CD14-positive monocyte (primary cell): Measurements from ENCODE around the gene UBE2E1. TPM values are rescaled to one million over a fixed set of nuclear protein-coding genes. Genes with fewer than 3 reads are reported as not detected.

Experiments used
- DNase-seq, 3 donors: peaks; one replicate each; pipeline ENCODE4 v3.0.0-alpha.2; 2011 to 2022
- H2AFZ ChIP-seq: 2 replicates; pipeline ENCODE4 v1.6.0; 2012; ENCODE audit warnings: mild to moderate bottlenecking, low read depth, low read length, inconsistent platforms; ENCODE audit not compliant: insufficient read depth, poor library complexity, severe bottlenecking
- H3K27ac ChIP-seq, 2 donors: 1 replicate in 1 of 2; 2 replicates in 1 of 2; pipeline ENCODE4 v1.5.1; 2012 to 2013; ENCODE audit warnings: low read length in 2 of 2, control low read depth in 1 of 2, inconsistent platforms in 1 of 2, low read depth in 1 of 2, mild to moderate bottlenecking in 1 of 2
- H3K27me3 ChIP-seq, 2 donors: one replicate each; pipeline versions ENCODE4 v1.6.0 to v1.6.1; 2011 to 2013; ENCODE audit warnings: low read length in 2 of 2; ENCODE audit not compliant: control insufficient read depth in 2 of 2, insufficient read depth in 2 of 2
- H3K36me3 ChIP-seq, 2 donors: replicated peaks in 1 of 2; 1 replicate in 1 of 2; 2 replicates in 1 of 2; pipeline versions ENCODE4 v1.5.1 to v1.6.1; 2012 to 2013; ENCODE audit warnings: low read length in 2 of 2, control low read depth in 1 of 2, inconsistent platforms in 1 of 2, mild to moderate bottlenecking in 1 of 2; ENCODE audit not compliant: insufficient read depth in 2 of 2, control insufficient read depth in 1 of 2
- H3K4me1 ChIP-seq, 2 donors: 1 replicate in 1 of 2; 2 replicates in 1 of 2; pipeline versions ENCODE4 v1.5.1 to v1.6.1; 2012 to 2013; ENCODE audit warnings: low read length in 2 of 2, control low read depth in 1 of 2, inconsistent platforms in 1 of 2, mild to moderate bottlenecking in 1 of 2, moderate library complexity in 1 of 2; ENCODE audit not compliant: insufficient read depth in 2 of 2, control insufficient read depth in 1 of 2
- H3K4me2 ChIP-seq: replicated peaks from 2 replicates; pipeline ENCODE3; 2012; ENCODE audit warnings: low read length, moderate library complexity, mild to moderate bottlenecking; ENCODE audit not compliant: poor library complexity, severe bottlenecking; ENCODE audit errors: extremely low read depth
- H3K4me3 ChIP-seq, 3 experiments: fragments of 200-600 bp in 1 of 3; sonication (generic) in 1 of 3; replicated peaks in 1 of 3; 1 replicate in 2 of 3; 2 replicates in 1 of 3; pipeline ENCODE4 v1.5.1; 2011 to 2013; ENCODE audit warnings: low read length in 3 of 3, mild to moderate bottlenecking in 3 of 3, control low read depth in 2 of 3, low read depth in 2 of 3, inconsistent platforms in 1 of 3, moderate library complexity in 1 of 3
- H3K79me2 ChIP-seq: 2 replicates; pipeline ENCODE4 v1.6.0; 2012; ENCODE audit warnings: mild to moderate bottlenecking, control low read depth, inconsistent platforms, low read length, moderate library complexity; ENCODE audit not compliant: insufficient read depth
- H3K9ac ChIP-seq: 2 replicates; pipeline ENCODE4 v1.6.0; 2017; ENCODE audit warnings: low read length, mild to moderate bottlenecking; ENCODE audit not compliant: insufficient read depth, poor library complexity, severe bottlenecking
- H3K9me3 ChIP-seq, 2 donors: replicated peaks in 1 of 2; 1 replicate in 1 of 2; 2 replicates in 1 of 2; pipeline versions ENCODE4 v1.5.1 to v1.6.1; 2012 to 2013; ENCODE audit warnings: low read length in 2 of 2, control low read depth in 1 of 2; ENCODE audit not compliant: control insufficient read depth in 1 of 2, insufficient read depth in 1 of 2
- H4K20me1 ChIP-seq: 2 replicates; pipeline ENCODE4 v1.6.0; 2012; ENCODE audit warnings: mild to moderate bottlenecking, low read length, control low read depth, moderate library complexity; ENCODE audit not compliant: insufficient read depth
- H3K27ac Mint-ChIP-seq, 7 donors: one replicate each; pipeline ENCODE4 v1.8.0; 2020; ENCODE audit warnings: mild to moderate bottlenecking in 7 of 7, mixed read lengths in 7 of 7, moderate library complexity in 6 of 7, inconsistent platforms in 2 of 7
- H3K27me3 Mint-ChIP-seq, 3 donors: one replicate each; pipeline ENCODE4 v1.8.0; 2021 to 2022; ENCODE audit warnings: low read depth in 3 of 3, mild to moderate bottlenecking in 3 of 3, mixed read lengths in 3 of 3, moderate library complexity in 3 of 3, inconsistent platforms in 1 of 3
- H3K36me3 Mint-ChIP-seq, 2 donors: one replicate each; pipeline ENCODE4 v1.8.0; 2020; ENCODE audit warnings: mixed read lengths in 2 of 2, inconsistent platforms in 1 of 2, mild to moderate bottlenecking in 1 of 2
- H3K4me1 Mint-ChIP-seq: one replicate; pipeline ENCODE4 v1.8.0; 2020; ENCODE audit warnings: mild to moderate bottlenecking, mixed read lengths
- H3K4me3 Mint-ChIP-seq, 2 donors: one replicate each; pipeline ENCODE4 v1.8.0; 2020; ENCODE audit warnings: mild to moderate bottlenecking in 2 of 2, mixed read lengths in 2 of 2, moderate library complexity in 1 of 2
- H3K9me3 Mint-ChIP-seq, 7 donors: one replicate each; pipeline ENCODE4 v1.8.0; 2020 to 2022; ENCODE audit warnings: mixed read lengths in 7 of 7, mild to moderate bottlenecking in 6 of 7, moderate library complexity in 6 of 7, inconsistent platforms in 2 of 7
- WGBS: methylation state at CpG from one replicate; pipeline ENCODE4 v1.1.5; 2013; ENCODE audit warnings: missing lambda C conversion rate; ENCODE audit not compliant: insufficient coverage; 5-methylcytosine and 5-hydroxymethylcytosine counted together
- intact Hi-C, 2 donors: fragments of 100-400 bp; cut with micrococcal nuclease; formaldehyde crosslinking; loops; one replicate each; pipeline versions ENCODE4 v1.15.0 to v1.15.1; 2023
- polyA plus RNA-seq, 3 donors: library from polyadenylated mRNA; depleted of rRNA in 1 of 3; unstranded in 2 of 3; stranded (reverse) in 1 of 3; fragments of 300-500 nt in 2 of 3; fragments of >200 nt in 1 of 3; fragmentation: Illumina TruSeq in 2 of 3; gene quantifications; 1 replicate in 2 of 3; 2 replicates in 1 of 3; pipeline ENCODE4 v1.2.3, GENCODE V29; 2012 to 2021
- TF ChIP-seq, protein P1 (sequence below): fragments of 200-600 bp; IDR thresholded peaks from one replicate; pipeline ENCODE4 v1.8.0; 2022; ENCODE audit warnings: antibody characterized with exemption, mild to moderate bottlenecking

UBE2E1 gene
- polyA plus RNA-seq, 3 donors, result 31.3 to 60.2 (median 34.6) TPM

DNA sequence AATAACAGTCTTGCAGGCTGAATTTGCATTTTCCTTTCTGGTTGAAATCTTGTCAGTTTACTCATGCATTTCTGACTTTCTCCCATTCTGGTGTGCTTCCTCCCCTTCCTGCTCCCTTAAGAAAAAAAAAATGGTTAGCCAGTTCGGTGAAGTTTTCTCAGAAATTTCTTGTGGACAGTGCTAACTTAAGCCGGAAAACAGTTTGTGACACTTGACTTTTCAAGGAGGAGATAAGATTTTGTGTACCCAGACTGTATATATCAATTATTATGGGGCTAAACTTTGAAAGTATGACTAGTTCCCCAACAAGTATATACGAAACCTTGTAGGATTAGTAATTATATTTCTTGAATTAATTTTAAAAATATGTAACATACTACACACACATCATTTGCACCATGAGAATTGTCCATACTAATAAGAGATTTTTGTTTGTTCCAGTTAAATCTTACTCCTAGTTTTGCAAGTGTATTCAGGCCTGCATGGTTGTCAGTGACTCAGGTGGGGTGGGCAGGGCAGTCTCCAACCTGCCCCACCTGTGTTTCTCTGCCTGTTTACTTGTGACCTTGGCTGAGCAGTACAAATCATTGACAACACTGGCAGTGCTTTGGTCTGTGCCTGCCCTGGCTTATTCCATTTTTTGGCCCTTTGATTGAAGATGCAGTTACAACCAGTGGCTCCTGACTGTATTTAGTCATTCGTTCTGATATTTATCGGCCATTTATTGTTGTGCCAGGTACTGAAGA, 19.1 kb downstream of the UBE2E1 start:
- H3K36me3 Mint-ChIP-seq, result peaks cover 25 to 29% of the 10 kb centered on the region in 2 donors
- H3K27me3 ChIP-seq, result no peaks in the 10 kb centered on the region
- peaks cover 85% of the 10 kb centered on the region for H3K79me2 ChIP-seq
- no peak overlapping the region for H3K27ac ChIP-seq
- H4K20me1 ChIP-seq, result peaks cover 95% of the 10 kb centered on the region
- no peak overlapping the region for H3K9ac ChIP-seq
- H3K36me3 ChIP-seq, result peaks cover 0 to 9% of the 10 kb centered on the region in 2 donors
- H3K27ac Mint-ChIP-seq, result no peak overlapping the region
- no peak overlapping the region for H3K4me3 Mint-ChIP-seq
- H3K4me3 ChIP-seq, result no peak overlapping the region
- H3K9me3 ChIP-seq, result no peaks in the 10 kb centered on the region
- peaks cover 13 to 23% of the 10 kb centered on the region in 2 donors for H3K4me1 ChIP-seq
- H3K4me2 ChIP-seq, result no peak overlapping the region
- intact Hi-C loops, result no loop called here
- H3K27me3 Mint-ChIP-seq, result no peaks in the 10 kb centered on the region
- TF ChIP-seq, protein P1, sequence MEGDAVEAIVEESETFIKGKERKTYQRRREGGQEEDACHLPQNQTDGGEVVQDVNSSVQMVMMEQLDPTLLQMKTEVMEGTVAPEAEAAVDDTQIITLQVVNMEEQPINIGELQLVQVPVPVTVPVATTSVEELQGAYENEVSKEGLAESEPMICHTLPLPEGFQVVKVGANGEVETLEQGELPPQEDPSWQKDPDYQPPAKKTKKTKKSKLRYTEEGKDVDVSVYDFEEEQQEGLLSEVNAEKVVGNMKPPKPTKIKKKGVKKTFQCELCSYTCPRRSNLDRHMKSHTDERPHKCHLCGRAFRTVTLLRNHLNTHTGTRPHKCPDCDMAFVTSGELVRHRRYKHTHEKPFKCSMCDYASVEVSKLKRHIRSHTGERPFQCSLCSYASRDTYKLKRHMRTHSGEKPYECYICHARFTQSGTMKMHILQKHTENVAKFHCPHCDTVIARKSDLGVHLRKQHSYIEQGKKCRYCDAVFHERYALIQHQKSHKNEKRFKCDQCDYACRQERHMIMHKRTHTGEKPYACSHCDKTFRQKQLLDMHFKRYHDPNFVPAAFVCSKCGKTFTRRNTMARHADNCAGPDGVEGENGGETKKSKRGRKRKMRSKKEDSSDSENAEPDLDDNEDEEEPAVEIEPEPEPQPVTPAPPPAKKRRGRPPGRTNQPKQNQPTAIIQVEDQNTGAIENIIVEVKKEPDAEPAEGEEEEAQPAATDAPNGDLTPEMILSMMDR, result no peak
- H2AFZ ChIP-seq, result no peak overlapping the region
- 100% methylated on average over 2 of the region's 5 CpGs for WGBS
- peaks cover 52% of the 10 kb centered on the region for H3K4me1 Mint-ChIP-seq
- DNase-seq, result no peak
- H3K9me3 Mint-ChIP-seq, result peaks cover 0 to 2% (median 0%) of the 10 kb centered on the region in 7 donors

DNA sequence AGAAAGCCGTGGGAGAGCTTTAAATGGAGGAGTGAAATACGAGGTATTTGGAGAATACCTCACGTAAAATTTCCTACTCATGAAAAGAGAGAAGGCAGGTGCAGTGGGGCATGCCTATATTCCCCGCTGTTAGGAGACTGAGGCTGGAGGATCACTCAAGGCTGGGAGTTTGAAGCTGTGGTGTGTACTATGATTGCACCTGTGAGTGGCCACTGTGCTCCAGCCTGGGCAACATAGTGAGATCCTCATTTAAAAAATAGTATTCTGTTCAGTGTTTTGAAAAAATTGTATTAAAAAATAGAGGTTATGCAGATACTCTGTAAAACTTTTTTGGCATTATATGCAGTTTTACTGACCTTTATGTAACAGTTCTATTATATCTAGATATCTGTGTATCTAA, 20.0 kb downstream of the UBE2E1 start:
- TF ChIP-seq, protein P1, result no peak
- H3K27ac ChIP-seq, result no peak overlapping the region

More for the DNA sequence above, 20.0 kb downstream of the UBE2E1 start:
- peaks cover 85% of the 10 kb centered on the region for H3K79me2 ChIP-seq
- H3K9ac ChIP-seq, result no peak overlapping the region
- H3K27me3 Mint-ChIP-seq, result no peaks in the 10 kb centered on the region
- WGBS, result 92% methylated on average over 2 of the region's 4 CpGs
- H3K27ac Mint-ChIP-seq, result no peak overlapping the region
- DNase-seq, result no peak
- H3K4me3 Mint-ChIP-seq, result no peak overlapping the region
- H3K9me3 ChIP-seq, result no peaks in the 10 kb centered on the region
- H3K36me3 Mint-ChIP-seq, result peaks cover 25 to 34% of the 10 kb centered on the region in 2 donors
- no peak overlapping the region for H3K4me2 ChIP-seq
- H3K4me1 ChIP-seq, result peaks cover 14 to 26% of the 10 kb centered on the region in 2 donors
- H3K9me3 Mint-ChIP-seq, result peaks cover 0 to 2% (median 0%) of the 10 kb centered on the region in 7 donors
- H3K27me3 ChIP-seq, result no peaks in the 10 kb centered on the region
- peaks cover 54% of the 10 kb centered on the region for H3K4me1 Mint-ChIP-seq
- no peak overlapping the region for H2AFZ ChIP-seq
- peaks cover 95% of the 10 kb centered on the region for H4K20me1 ChIP-seq
- H3K4me3 ChIP-seq, result no peak overlapping the region
- intact Hi-C loops, result no loop called here
- H3K36me3 ChIP-seq, result peaks cover 0 to 9% of the 10 kb centered on the region in 2 donors
